Ishikawa (cell line): ENCODE results near the gene SH3BGRL.

Experiments used
- CEBPB ChIP-seq: IDR thresholded peaks from 2 replicates; pipeline ENCODE4 v1.6.1; 2012
- CREB1 ChIP-seq: IDR thresholded peaks from 2 replicates; pipeline ENCODE4 v1.6.1; 2012; ENCODE audit warnings: low read depth
- EGR1 ChIP-seq: IDR thresholded peaks from 2 replicates; pipeline ENCODE4 v1.6.1; 2012
- EP300 ChIP-seq: IDR thresholded peaks from 2 replicates; pipeline ENCODE4 v1.6.1; 2012; ENCODE audit warnings: borderline replicate concordance
- FOXM1 ChIP-seq: IDR thresholded peaks from 2 replicates; pipeline ENCODE4 v1.6.1; 2012; ENCODE audit warnings: low read depth, borderline replicate concordance
- MAX ChIP-seq: IDR thresholded peaks from 2 replicates; pipeline ENCODE4 v1.6.1; 2012
- NFIC ChIP-seq: IDR thresholded peaks from 2 replicates; pipeline ENCODE4 v1.6.1; 2012
- RAD21 ChIP-seq: IDR thresholded peaks from 2 replicates; pipeline ENCODE4 v1.6.1; 2012; ENCODE audit warnings: low read depth
- REST ChIP-seq: IDR thresholded peaks from 2 replicates; pipeline ENCODE4 v1.6.1; 2012; ENCODE audit warnings: low read depth, mild to moderate bottlenecking
- TAF1 ChIP-seq: IDR thresholded peaks from 2 replicates; pipeline ENCODE4 v1.6.1; 2012; ENCODE audit warnings: low read depth, mild to moderate bottlenecking
- TCF12 ChIP-seq: IDR thresholded peaks from 2 replicates; pipeline ENCODE4 v1.6.1; 2012; ENCODE audit warnings: low read depth
- TEAD4 ChIP-seq: IDR thresholded peaks from 2 replicates; pipeline ENCODE4 v1.6.1; 2012
- USF1 ChIP-seq: IDR thresholded peaks from 2 replicates; pipeline ENCODE4 v1.6.1; 2012
- YY1 ChIP-seq: IDR thresholded peaks from 2 replicates; pipeline ENCODE4 v1.6.1; 2012; ENCODE audit warnings: low read depth
- ZBTB7A ChIP-seq: IDR thresholded peaks from 2 replicates; pipeline ENCODE4 v1.6.1; 2012; ENCODE audit warnings: low read depth

Gene SH3BGRL

GRCh38 chrX:81240701-81241331, 38.9 kb downstream of the SH3BGRL start:
- TF ChIP-seq CEBPB = no peak
- TF ChIP-seq TCF12 = no peak
- TF ChIP-seq EGR1 = no peak
- no peak for TF ChIP-seq MAX
- TF ChIP-seq YY1 = no peak
- TF ChIP-seq RAD21 = no peak
- TF ChIP-seq NFIC = no peak
- TF ChIP-seq REST = no peak
- TF ChIP-seq USF1 = no peak
- TF ChIP-seq TEAD4 = no peak
- no peak for TF ChIP-seq CREB1
- TF ChIP-seq TAF1 = no peak
- TF ChIP-seq ZBTB7A = no peak
- no peak for TF ChIP-seq FOXM1

- TF ChIP-seq USF1 (no peak), TEAD4 (no peak), TAF1 (no peak)
Observed at GRCh38 chrX:81241753-81242152, 39.9 kb downstream of the SH3BGRL start.

- TF ChIP-seq EGR1 (no peak), NFIC (no peak), USF1 (no peak), ZBTB7A (no peak), CEBPB (no peak), TCF12 (no peak), REST (no peak), FOXM1 (no peak), YY1 (no peak), TAF1 (no peak), MAX (no peak), RAD21 (no peak), TEAD4 (no peak)
Observed at GRCh38 chrX:81255876-81256275, 54.0 kb downstream of the SH3BGRL start.

GRCh38 chrX:81257817-81258216, 55.9 kb downstream of the SH3BGRL start:
- TF ChIP-seq TEAD4 = no peak
- no peak for TF ChIP-seq TCF12
- TF ChIP-seq EP300 = no peak
- TF ChIP-seq YY1 = no peak
- no peak for TF ChIP-seq USF1
- no peak for TF ChIP-seq MAX
- TF ChIP-seq FOXM1 = no peak
- TF ChIP-seq CEBPB = no peak
- no peak for TF ChIP-seq NFIC
- TF ChIP-seq EGR1 = no peak

GRCh38 chrX:81259020-81259713, 57.3 kb downstream of the SH3BGRL start:
- TF ChIP-seq EGR1 (no peak), RAD21 (no peak), NFIC (no peak), USF1 (no peak), REST (no peak), TCF12 (no peak), CREB1 (no peak), TEAD4 (no peak), TAF1 (no peak), ZBTB7A (no peak), YY1 (no peak), FOXM1 (no peak), MAX (no peak), EP300 (no peak), CEBPB (no peak)
